Neuronal stem cell (in vitro differentiated cells): Measurements from ENCODE around the gene TRAK2.

ENCODE experiments used
- DNase-seq: peaks from one replicate; pipeline ENCODE4 v3.0.0-alpha.2; 2013; ENCODE audit warnings: low spot score
- H2AFZ ChIP-seq: one replicate; pipeline ENCODE4 v1.6.1; 2013; ENCODE audit warnings: mild to moderate bottlenecking, low read length, inconsistent platforms
- H2AK5ac ChIP-seq: 2 replicates; pipeline ENCODE4 v1.6.1; 2013; ENCODE audit warnings: low read depth, mild to moderate bottlenecking, inconsistent platforms, low read length, moderate library complexity, mixed read lengths
- H2BK120ac ChIP-seq: 2 replicates; pipeline ENCODE4 v1.6.1; 2013; ENCODE audit warnings: low read depth, mild to moderate bottlenecking, inconsistent platforms, low read length, moderate library complexity, mixed read lengths
- H2BK12ac ChIP-seq: one replicate; pipeline ENCODE4 v1.6.1; 2013; ENCODE audit warnings: low read length, inconsistent platforms
- H2BK15ac ChIP-seq: 2 replicates; pipeline ENCODE4 v1.6.1; 2013; ENCODE audit warnings: mild to moderate bottlenecking, low read length, inconsistent platforms, mixed read lengths
- H2BK5ac ChIP-seq: one replicate; pipeline ENCODE4 v1.6.1; 2013; ENCODE audit warnings: inconsistent platforms, mild to moderate bottlenecking, low read length, moderate library complexity
- H3K14ac ChIP-seq: one replicate; pipeline ENCODE4 v1.6.1; 2013; ENCODE audit warnings: low read length, inconsistent platforms
- H3K18ac ChIP-seq: 2 replicates; pipeline ENCODE4 v1.6.1; 2013; ENCODE audit warnings: low read length, inconsistent platforms
- H3K23ac ChIP-seq: 2 replicates; pipeline ENCODE4 v1.6.1; 2013; ENCODE audit warnings: low read depth, mild to moderate bottlenecking, mixed read lengths, low read length, inconsistent platforms; ENCODE audit not compliant: poor library complexity
- H3K27ac ChIP-seq: replicated peaks from 3 replicates; pipeline ENCODE4 v1.5.1; 2013; ENCODE audit warnings: low read length, inconsistent platforms
- H3K27me3 ChIP-seq, 3 experiments: 2 replicates each; pipeline ENCODE4 v1.6.1; 2013; ENCODE audit warnings: low read length in 3 of 3, mild to moderate bottlenecking in 2 of 3, inconsistent platforms in 1 of 3, low read depth in 1 of 3, mixed read lengths in 1 of 3, moderate library complexity in 1 of 3; ENCODE audit not compliant: control insufficient read depth in 3 of 3, insufficient read depth in 3 of 3
- H3K36me3 ChIP-seq, 2 donors: replicated peaks in 1 of 2; 2 replicates each; pipeline ENCODE4 v1.6.1; 2013; ENCODE audit warnings: low read length in 2 of 2; ENCODE audit not compliant: control insufficient read depth in 2 of 2, insufficient read depth in 2 of 2
- H3K4ac ChIP-seq: 2 replicates; pipeline ENCODE4 v1.6.1; 2013; ENCODE audit warnings: inconsistent platforms, mild to moderate bottlenecking, low read length, moderate library complexity
- H3K4me1 ChIP-seq, 2 donors: 1 replicate in 1 of 2; 2 replicates in 1 of 2; pipeline ENCODE4 v1.6.1; 2013; ENCODE audit warnings: low read length in 2 of 2, low read depth in 1 of 2; ENCODE audit not compliant: control insufficient read depth in 2 of 2, insufficient read depth in 1 of 2
- H3K4me2 ChIP-seq: one replicate; pipeline ENCODE4 v1.6.1; 2013; ENCODE audit warnings: mild to moderate bottlenecking, low read length, inconsistent platforms; ENCODE audit not compliant: insufficient read depth, poor library complexity, severe bottlenecking
- H3K4me3 ChIP-seq, 2 donors: 2 replicates each; pipeline ENCODE4 v1.5.1; 2013; ENCODE audit warnings: low read length in 2 of 2, mild to moderate bottlenecking in 2 of 2, inconsistent platforms in 1 of 2, moderate library complexity in 1 of 2
- H3K79me1 ChIP-seq: one replicate; pipeline ENCODE4 v1.6.1; 2013; ENCODE audit warnings: low read depth, mild to moderate bottlenecking, inconsistent platforms, low read length, moderate library complexity
- H3K9ac ChIP-seq: one replicate; pipeline ENCODE4 v1.6.1; 2013; ENCODE audit warnings: mild to moderate bottlenecking, low read depth, low read length, inconsistent platforms; ENCODE audit not compliant: poor library complexity
- H3K9me3 ChIP-seq, 2 donors: replicated peaks in 1 of 2; 2 replicates each; pipeline versions ENCODE3 to v1.6.1; 2013; ENCODE audit warnings: low read length in 2 of 2, mild to moderate bottlenecking in 2 of 2, inconsistent platforms in 1 of 2, low read depth in 1 of 2, mixed read lengths in 1 of 2, moderate library complexity in 1 of 2; ENCODE audit not compliant: control insufficient read depth in 2 of 2, insufficient read depth in 1 of 2
- H4K8ac ChIP-seq: one replicate; pipeline ENCODE4 v1.6.1; 2013; ENCODE audit warnings: low read depth, mild to moderate bottlenecking, inconsistent platforms, low read length, moderate library complexity
- H4K91ac ChIP-seq: one replicate; pipeline ENCODE4 v1.6.1; 2013; ENCODE audit warnings: low read length, low read depth, mild to moderate bottlenecking, inconsistent platforms; ENCODE audit not compliant: poor library complexity
- WGBS, 2 donors: extraction: QIAGEN DNeasy Blood & Tissue Kit; methylation state at CpG; one replicate each; pipeline ENCODE4 v1.1.7; 2013; ENCODE audit warnings: missing lambda C conversion rate in 2 of 2, mixed read lengths in 1 of 2; ENCODE audit not compliant: insufficient read length in 2 of 2, insufficient replicate concordance in 1 of 2; ENCODE audit errors: extremely low coverage in 2 of 2; 5-methylcytosine and 5-hydroxymethylcytosine counted together

Gene TRAK2

DNA sequence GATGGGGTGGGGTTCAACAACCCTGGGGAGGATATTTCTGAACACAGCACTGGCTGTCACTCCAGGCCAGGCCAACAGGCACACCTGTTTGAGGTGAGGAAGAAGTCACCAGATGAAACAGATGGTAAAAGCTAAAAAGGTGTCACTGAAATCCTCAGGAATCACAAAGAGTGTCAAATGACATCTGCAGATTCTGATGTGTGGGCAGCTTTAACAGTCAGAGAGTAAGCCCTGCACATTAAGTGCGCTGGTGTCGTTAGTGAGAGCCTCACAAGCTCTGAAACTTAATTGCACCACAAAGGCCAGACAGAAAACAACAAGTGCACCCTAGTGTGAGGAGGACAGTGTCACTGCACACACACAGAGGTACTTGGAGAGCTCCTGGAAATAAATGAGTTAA lies 107.7 kb downstream of the TRAK2 start:
- H3K14ac ChIP-seq, result no peak overlapping the region
- H2BK120ac ChIP-seq, result no peak overlapping the region
- no peak overlapping the region for H3K27ac ChIP-seq
- peaks cover 0 to 5% of the 10 kb centered on the region in 2 donors for H3K4me1 ChIP-seq
- H2AK5ac ChIP-seq, result no peak overlapping the region
- no peak overlapping the region for H2BK12ac ChIP-seq
- H3K23ac ChIP-seq, result no peak overlapping the region
- H3K18ac ChIP-seq, result no peak overlapping the region
- DNase-seq, result no peak
- no peak overlapping the region for H4K8ac ChIP-seq
- H2BK15ac ChIP-seq, result no peak overlapping the region
- H3K79me1 ChIP-seq, result no peaks in the 10 kb centered on the region
- no peak overlapping the region for H4K91ac ChIP-seq
- no CpG with 5 or more reads among the region's 2 CpGs for WGBS, 2 donors
- H3K9ac ChIP-seq, result no peak overlapping the region
- H3K36me3 ChIP-seq, result no peaks in the 10 kb centered on the region
- no peak overlapping the region for H3K4me2 ChIP-seq
- H3K4ac ChIP-seq, result no peak overlapping the region
- no peak overlapping the region for H2AFZ ChIP-seq
- H3K4me3 ChIP-seq, result no peak overlapping the region
- H2BK5ac ChIP-seq, result no peak overlapping the region
- no peaks in the 10 kb centered on the region for H3K27me3 ChIP-seq
- peaks cover 3% of the 10 kb centered on the region in 2 donors for H3K9me3 ChIP-seq

GRCh38 chr2:201342923-201343322 lies 108.3 kb downstream of the TRAK2 start:
- Histone ChIP-seq H2BK15ac (no peak overlapping the region), H2AK5ac (no peak overlapping the region), H3K14ac (no peak overlapping the region), H3K9ac (no peak overlapping the region), H3K23ac (no peak overlapping the region), H3K9me3 (peaks cover 3% of the 10 kb centered on the region in 2 donors), H4K8ac (no peak overlapping the region), H3K4me3 (no peak overlapping the region), H3K36me3 (no peaks in the 10 kb centered on the region), H3K27ac (no peak overlapping the region), H3K4me2 (no peak overlapping the region), H3K79me1 (no peaks in the 10 kb centered on the region), H3K4me1 (peaks cover 0 to 3% of the 10 kb centered on the region in 2 donors), H2BK120ac (no peak overlapping the region), H2AFZ (no peak overlapping the region), H3K4ac (no peak overlapping the region), H3K18ac (no peak overlapping the region), H2BK12ac (no peak overlapping the region), H2BK5ac (no peak overlapping the region), H4K91ac (no peak overlapping the region), H3K27me3 (no peaks in the 10 kb centered on the region)
- DNase-seq, result no peak
- WGBS, 2 donors, result no CpG with 5 or more reads among the region's 2 CpGs

DNA sequence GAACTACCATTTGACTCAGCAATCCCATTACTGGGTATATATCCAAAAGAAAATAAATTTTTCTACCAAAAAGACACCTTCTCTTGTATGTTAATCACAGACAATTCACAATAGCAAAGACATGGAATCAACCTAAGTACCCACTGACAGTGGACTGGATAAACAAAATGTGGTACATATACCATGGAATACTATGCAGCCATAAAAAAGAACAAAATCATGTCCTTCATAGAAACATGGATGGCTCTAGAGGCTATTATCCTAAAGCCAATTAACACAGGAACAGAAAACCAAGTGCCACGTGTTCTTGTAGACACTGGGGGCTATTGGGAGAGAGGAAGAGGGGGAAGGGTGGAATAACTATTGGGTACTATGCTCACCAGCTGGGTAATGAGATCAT lies 121.8 kb downstream of the TRAK2 start:
- Histone ChIP-seq H3K4me2 (no peak overlapping the region), H3K4me3 (no peak overlapping the region), H3K79me1 (no peaks in the 10 kb centered on the region), H2BK120ac (no peak overlapping the region), H2AK5ac (no peak overlapping the region), H2BK12ac (no peak overlapping the region), H3K27me3 (no peaks in the 10 kb centered on the region), H3K36me3 (no peaks in the 10 kb centered on the region), H2BK5ac (no peak overlapping the region), H3K9ac (no peak overlapping the region), H3K27ac (no peak overlapping the region), H3K14ac (no peak overlapping the region), H3K18ac (no peak overlapping the region), H3K4ac (no peak overlapping the region), H2AFZ (no peak overlapping the region), H3K23ac (no peak overlapping the region), H2BK15ac (no peak overlapping the region), H4K8ac (no peak overlapping the region), H3K4me1 (no peaks in the 10 kb centered on the region), H4K91ac (no peak overlapping the region), H3K9me3 (no peaks in the 10 kb centered on the region)
- WGBS, 2 donors, result no CpG with 5 or more reads among the region's 1 CpG
- DNase-seq, result no peak

DNA sequence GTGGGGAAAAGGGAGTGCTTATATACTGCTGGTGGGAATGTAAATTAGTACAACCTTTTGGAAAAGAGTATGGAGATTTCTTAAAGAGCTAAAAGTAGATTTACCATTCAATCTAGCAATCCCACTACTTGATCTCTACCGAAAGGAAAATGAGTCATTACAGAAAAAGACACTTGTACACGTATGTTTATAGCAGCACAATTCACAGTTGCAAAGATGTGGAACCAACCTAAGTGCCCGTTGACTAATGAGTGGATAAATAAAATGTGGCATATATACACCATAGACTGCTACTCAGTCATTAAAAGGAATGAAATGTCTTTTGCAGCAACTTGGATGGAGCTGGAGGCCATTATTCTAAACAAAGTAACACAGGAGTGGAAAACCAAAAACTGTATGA lies 123.6 kb downstream of the TRAK2 start:
- Histone ChIP-seq H3K9ac (no peak overlapping the region), H3K4me3 (no peak overlapping the region), H2BK15ac (no peak overlapping the region), H3K14ac (no peak overlapping the region), H2BK5ac (no peak overlapping the region), H3K27me3 (no peaks in the 10 kb centered on the region), H3K18ac (no peak overlapping the region), H3K27ac (no peak overlapping the region), H3K36me3 (no peaks in the 10 kb centered on the region), H3K4me2 (no peak overlapping the region), H4K8ac (no peak overlapping the region), H3K79me1 (no peaks in the 10 kb centered on the region), H4K91ac (no peak overlapping the region), H3K4me1 (no peaks in the 10 kb centered on the region), H2BK12ac (no peak overlapping the region), H2AK5ac (no peak overlapping the region), H3K23ac (no peak overlapping the region), H3K4ac (no peak overlapping the region), H3K9me3 (no peaks in the 10 kb centered on the region), H2AFZ (no peak overlapping the region), H2BK120ac (no peak overlapping the region)
- WGBS, 2 donors, result no CpG with 5 or more reads among the region's 3 CpGs
- DNase-seq, result no peak
